ENCODE measurements around the gene FMR1NB. TPM values are rescaled to one million over a fixed set of nuclear protein-coding genes. Genes with fewer than 3 reads are reported as not detected.

Gene FMR1NB
- polyA plus RNA-seq, 3 donors, result 0.16 TPM; not detected in 2

- no peak for DNase-seq
These were observed 88.8 kb downstream of the FMR1NB start for GRCh38 chrX:148069759-148070503.

- no peak for DNase-seq
These were observed 89.4 kb downstream of the FMR1NB start for GRCh38 chrX:148070504-148070877.

Other genes starting within 250 kb of the FMR1NB start
- 100 to 1,000 TPM in 1 of 3 donors, 10 to 100 TPM in 2; 65.3 to 106 (median 86.4) TPM for gene FMR1, start 69.4 kb upstream of the FMR1NB start, polyA plus RNA-seq (ENCODE audit: insufficient read length in 3 of 3)